GM19467 (cell line): ENCODE results near the gene CTCFL.

Source experiments
- ATAC-seq: cut with Tn5 transposase; IDR thresholded peaks from one replicate; pipeline ENCODE4 v1.9.1; 2021; ENCODE audit warnings: mild to moderate bottlenecking, moderate library complexity; ENCODE audit not compliant: unreplicated experiment

CTCFL gene

GRCh38 chr20:57560554-57561355 lies 35.8 kb upstream of the CTCFL start, which contains the start of gene PCK1:
TSS of gene PCK1 (plus strand) at chr20:57561110. CDS start at chr20:57561412, 302 bp downstream.
- ATAC-seq, result no peak

GRCh38 chr20:57559658-57560553 lies 35.0 kb upstream of the CTCFL start:
- ATAC-seq, result no peak

- no peak for ATAC-seq
Measured at GRCh38 chr20:57559289-57559634, 34.3 kb upstream of the CTCFL start.

- ATAC-seq, result no peak
Measured at GRCh38 chr20:57558614-57559288, 33.8 kb upstream of the CTCFL start.

GRCh38 chr20:57557926-57558613 lies 33.1 kb upstream of the CTCFL start:
- ATAC-seq, result no peak

GRCh38 chr20:57556980-57557274 lies 32.0 kb upstream of the CTCFL start:
- no peak for ATAC-seq

- no peak for ATAC-seq
Measured at GRCh38 chr20:57555457-57556184, 30.7 kb upstream of the CTCFL start.

- ATAC-seq, result no peak
Measured at GRCh38 chr20:57553376-57554018, 28.6 kb upstream of the CTCFL start.

- ATAC-seq, result no peak
Measured at GRCh38 chr20:57552471-57552870, 27.5 kb upstream of the CTCFL start.

- ATAC-seq, result no peak
Measured at GRCh38 chr20:57548177-57549058, 23.5 kb upstream of the CTCFL start.

GRCh38 chr20:57546956-57547649 lies 22.2 kb upstream of the CTCFL start:
- ATAC-seq, result no peak

- no peak for ATAC-seq
Measured at GRCh38 chr20:57545927-57546662, 21.2 kb upstream of the CTCFL start.

- ATAC-seq, result no peak
Measured at GRCh38 chr20:57544838-57545564, 20.1 kb upstream of the CTCFL start.

- ATAC-seq, result no peak
Measured at GRCh38 chr20:57543754-57544153, 18.8 kb upstream of the CTCFL start.

- ATAC-seq, result no peak
Measured at GRCh38 chr20:57540890-57541580, 16.1 kb upstream of the CTCFL start.

GRCh38 chr20:57539889-57540288 lies 14.9 kb upstream of the CTCFL start:
- no peak for ATAC-seq
